HG02870 (cell line): Measurements from ENCODE around the gene RELB.

ENCODE experiments used
- ATAC-seq: cut with Tn5 transposase; IDR thresholded peaks from one replicate; pipeline ENCODE4 v1.9.1; 2021; ENCODE audit warnings: mild to moderate bottlenecking, moderate library complexity; ENCODE audit not compliant: unreplicated experiment

RELB gene

DNA sequence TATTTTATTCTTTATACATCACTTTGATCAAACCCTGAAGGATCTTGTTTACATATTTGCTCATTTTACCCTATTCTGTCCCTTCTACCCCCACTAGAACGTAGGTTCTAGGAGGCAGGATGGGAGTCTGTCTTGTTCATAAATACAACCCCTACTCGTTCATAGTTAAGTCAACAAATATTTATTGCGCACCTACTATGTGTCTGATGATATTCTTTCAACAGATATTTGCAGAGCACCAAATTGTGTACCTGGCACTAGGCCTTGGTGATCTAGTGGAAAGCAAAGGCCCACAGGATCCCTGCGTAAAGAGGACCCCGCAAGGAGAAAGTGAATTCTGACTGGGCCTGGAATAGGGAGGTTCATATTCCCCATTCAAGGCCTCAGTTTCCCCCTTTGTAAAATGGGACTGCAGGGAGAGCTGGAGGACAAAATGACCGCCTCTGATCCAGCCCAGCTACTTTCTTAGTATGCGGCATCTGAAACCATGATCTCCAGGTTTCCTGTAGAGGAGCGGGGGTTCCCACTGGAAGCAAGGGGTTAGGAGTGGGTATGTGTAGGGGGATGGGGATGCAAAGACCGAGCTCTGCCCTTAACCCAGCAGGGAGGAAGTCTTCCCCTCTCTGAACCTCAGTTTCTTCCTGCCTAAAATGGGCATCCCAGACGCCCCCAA, 77.3 kb downstream of the RELB start:
- no peak for ATAC-seq

DNA sequence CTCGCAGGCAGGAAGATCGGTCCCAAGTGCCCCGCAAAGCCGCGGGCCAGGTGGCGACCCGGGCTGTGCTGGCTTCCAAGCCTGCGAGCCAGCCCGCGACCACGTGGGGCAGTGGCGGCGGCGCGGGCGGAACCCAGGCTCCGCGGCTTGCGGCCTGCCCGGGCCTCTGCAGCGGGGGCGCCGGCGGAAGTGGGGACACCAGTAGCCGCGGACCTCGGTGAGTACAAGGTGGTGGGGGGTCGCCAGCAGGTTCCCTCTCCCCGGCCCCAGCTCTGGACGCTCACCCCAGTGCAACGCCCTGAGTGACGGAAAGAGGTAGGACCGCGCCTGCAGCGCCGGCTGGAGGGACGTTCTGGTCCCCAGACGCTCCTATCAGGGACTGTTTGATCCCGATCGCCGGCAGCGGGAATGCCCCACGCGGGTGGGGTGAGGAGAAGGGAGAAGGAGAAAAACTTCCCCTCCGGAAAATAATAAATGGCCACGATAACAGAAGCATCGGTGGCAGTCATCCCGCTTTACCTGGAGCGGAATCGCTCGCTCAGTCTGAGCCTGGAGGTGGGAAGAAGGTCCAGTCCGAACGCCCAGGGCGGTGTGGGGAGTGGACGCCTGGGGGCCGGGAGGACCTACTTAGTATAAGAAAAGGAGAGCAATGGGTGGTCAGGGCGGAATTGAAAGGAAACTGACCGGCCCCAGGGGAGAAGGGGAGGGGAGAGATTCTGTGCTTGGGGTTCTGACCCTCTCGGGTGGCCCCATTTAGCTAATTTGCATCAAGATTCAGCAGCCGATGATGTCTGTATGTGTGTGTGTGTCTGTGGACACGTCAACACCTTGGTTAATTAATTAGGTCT, 78.0 kb downstream of the RELB start, which contains the start of gene GEMIN7:
Gene GEMIN7 (plus strand): TSS at position 198 of the 848 bp plus-strand sequence. CDS start 10,855 bp downstream, outside the sequence.
- no peak for ATAC-seq

DNA sequence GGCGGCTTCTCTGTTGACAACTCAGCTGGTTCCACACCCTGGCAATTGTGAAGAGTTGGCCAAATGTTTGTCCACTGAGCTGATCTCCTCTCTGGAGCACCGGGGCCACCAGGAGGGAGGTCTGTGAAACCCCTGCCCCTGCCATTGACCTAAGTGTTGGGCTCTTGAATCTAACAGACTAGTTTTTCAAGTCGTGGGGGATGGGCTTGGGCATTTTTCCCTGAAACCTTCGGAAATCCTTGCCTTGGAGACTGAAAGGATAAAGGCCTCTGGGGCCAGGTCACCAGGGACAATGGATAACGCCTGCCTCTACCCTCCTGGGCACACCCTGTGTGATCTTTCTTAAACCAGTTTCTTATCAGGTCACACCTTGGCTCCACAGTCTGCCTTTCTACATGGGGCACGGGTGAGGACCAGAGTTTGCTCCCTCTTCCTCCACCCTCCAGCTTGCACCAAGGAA, 78.7 kb downstream of the RELB start:
- no peak for ATAC-seq

DNA sequence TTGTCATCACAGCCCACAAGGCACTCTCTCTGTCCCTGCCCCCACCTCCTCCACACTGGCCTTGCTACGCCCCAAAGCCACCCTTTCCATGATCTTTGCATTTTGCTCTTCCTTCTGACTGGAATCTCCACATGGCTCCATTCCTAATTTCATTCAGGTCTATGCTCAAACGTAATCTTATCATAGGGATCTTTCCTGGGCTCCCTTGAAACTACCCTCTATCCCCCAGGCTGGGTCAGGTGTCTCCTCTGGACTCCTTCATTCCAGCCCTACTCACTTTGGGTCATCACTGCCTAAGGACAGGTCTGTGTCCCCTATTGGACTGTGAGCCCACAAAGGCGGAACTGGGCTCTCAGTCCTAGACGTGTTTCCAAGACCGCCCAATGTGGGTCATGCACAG, 80.9 kb downstream of the RELB start:
- ATAC-seq, result no peak

DNA sequence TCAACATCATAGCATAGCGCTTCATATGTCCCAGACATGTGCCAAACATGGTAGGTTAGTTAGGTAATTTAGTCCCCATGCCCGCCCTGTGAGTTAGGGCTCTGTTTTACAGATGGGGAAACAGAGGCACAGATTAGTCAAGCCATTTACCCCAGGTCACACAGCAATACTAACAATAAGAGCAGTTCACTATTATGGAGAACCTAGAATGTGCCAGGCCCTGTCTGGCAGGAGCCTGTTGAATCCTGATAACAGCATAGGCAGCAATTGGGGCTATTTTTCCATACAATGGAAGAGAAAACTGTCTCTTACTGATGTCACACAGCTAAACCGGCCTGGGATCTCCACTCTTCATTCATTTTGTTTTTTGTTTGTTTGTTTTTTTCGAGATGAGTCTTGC, 85.2 kb downstream of the RELB start:
- no peak for ATAC-seq

DNA sequence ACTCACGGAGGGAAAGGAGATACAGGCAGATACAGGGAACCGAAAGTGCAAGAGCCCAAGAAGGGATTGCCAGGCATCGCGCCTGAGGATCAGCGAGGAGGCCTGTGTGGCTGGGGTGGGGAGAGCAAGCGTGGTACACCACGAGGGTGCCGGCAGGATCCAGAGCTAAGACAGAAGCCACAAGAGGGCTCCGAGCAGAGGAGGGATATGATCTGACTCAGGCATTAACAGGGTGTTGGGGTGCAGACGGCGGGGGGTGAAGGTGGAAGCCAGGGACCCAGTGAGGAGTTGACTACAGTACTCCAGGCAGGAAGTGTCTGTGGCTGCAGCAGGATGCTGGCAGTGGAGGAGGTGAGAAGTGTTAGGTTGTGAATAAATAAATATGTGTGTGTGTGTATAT, 86.3 kb downstream of the RELB start:
- no peak for ATAC-seq
